ENCODE results near the gene KIF22.

The KIF22 gene

GRCh38 chr16:29804455-29805231 is 14.1 kb downstream of the KIF22 start:
- DNase-seq, result peak; percentile 21

GRCh38 chr16:29805232-29806098 is 14.9 kb downstream of the KIF22 start:
- peak; percentile 93 for DNase-seq

DNA sequence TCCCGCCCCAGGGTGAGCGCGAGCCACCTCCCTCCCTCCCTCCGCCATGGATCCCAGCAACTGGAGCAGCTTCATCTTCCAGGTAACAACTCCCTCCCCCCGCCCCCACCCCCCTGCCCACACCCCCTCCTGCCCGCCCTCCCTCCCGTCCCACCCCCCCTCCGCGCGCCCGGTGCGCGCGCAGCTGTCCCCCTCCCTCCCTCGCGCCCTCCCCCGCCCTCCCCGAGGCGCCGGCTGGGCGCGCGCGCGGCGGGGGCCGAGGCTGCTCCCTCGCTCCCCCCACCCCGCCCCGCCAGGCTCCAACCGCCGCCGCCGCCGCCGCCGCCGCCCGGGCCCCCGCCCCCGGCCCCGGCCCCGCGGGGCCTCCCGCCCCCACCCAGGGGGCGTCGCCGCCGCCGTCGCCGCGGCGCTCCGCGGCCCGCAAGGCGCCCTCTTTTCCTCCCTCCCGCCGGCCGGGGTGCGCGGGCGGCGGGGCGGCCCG is 15.6 kb downstream of the KIF22 start, which contains the start of gene MAZ:
Gene MAZ, plus strand, starts transcription at position 431 of the 481 bp plus-strand sequence. CDS start 173 bp downstream, outside the sequence.
- DNase-seq, result no peak

GRCh38 chr16:29806641-29807425 is 16.3 kb downstream of the KIF22 start:
- no peak for DNase-seq

DNA sequence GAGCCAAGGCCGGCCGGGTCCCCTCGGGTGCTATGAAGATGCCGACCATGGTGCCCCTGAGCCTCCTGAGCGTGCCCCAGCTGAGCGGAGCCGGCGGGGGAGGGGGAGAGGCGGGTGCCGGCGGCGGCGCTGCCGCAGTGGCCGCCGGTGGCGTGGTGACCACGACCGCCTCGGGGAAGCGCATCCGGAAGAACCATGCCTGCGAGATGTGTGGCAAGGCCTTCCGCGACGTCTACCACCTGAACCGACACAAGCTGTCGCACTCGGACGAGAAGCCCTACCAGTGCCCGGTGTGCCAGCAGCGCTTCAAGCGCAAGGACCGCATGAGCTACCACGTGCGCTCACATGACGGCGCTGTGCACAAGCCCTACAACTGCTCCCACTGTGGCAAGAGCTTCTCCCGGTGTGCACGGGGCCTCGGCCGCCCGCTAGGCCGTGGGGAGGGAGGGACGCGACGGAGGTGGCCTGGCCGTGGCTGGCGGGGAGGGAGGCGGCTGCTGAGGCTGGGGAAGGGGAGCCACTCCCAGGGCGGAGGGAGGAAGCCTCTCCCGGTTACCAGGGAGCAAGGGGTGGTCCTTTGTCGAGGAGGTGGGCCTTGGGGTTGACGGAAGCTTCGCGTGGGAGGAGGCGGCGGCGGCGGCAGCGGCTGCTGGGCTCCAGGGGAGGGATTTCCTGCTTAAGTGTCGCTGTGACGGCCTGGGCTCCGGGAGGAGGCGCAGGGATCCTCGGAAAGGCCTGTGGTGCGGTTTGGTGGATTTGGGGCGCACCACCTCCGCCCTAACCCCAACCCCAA is 17.1 kb downstream of the KIF22 start:
- DNase-seq, result peak; percentile 74

DNA sequence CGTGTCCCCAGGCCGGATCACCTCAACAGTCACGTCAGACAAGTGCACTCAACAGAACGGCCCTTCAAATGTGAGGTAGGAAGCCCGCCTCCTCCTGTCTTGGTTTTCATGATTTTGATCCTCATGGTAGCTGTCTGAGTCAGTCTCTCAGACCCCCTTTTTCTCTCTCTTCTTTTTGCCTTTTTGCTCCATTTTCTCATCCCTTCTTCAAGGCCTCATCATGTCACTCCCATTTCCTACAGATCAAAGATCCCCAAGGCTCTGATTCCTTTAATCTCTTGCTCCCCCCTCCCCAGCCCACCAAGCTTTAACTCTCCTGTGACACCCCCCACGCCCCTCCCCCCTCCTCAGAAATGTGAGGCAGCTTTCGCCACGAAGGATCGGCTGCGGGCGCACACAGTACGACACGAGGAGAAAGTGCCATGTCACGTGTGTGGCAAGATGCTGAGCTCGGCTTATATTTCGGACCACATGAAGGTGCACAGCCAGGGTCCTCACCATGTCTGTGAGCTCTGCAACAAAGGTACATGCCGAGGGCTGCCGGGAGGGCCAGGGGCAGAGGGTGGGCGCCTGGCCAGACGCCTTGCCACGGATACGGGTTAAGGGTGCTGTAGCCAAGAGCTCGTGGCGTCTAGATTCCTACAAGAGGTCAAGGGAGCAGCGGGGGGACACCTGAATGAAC is 17.8 kb downstream of the KIF22 start:
- no peak for DNase-seq

DNA sequence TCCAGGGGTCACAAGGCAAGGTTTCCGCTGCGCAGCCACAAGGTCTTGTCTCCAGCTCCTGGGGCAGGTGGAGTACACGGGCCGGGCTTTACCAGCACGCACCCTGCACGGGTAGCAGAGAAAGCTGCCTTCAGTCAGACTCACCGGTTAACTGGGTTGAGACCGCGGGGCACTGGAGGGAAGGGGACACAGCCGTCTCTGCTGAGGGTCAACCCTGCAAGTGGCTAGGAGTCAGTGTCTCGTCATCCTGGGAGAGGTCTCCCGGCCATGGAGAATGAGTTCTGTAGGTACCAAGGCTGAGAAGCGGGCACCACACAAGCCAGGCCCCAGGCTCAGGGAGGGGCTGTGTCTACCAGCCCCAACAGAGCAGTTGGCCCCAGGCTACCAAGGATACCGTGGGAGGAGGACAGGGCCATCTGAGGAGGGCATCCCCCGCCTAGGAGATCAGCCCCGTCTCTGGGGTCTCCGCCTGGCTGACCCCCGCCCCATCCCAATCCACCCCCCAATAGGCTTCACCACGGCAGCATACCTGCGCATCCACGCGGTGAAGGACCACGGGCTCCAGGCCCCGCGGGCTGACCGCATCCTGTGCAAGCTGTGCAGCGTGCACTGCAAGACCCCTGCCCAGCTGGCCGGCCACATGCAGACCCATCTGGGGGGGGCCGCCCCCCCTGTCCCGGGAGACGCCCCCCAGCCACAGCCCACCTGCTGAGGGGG is 18.6 kb downstream of the KIF22 start:
- no peak for DNase-seq

DNA sequence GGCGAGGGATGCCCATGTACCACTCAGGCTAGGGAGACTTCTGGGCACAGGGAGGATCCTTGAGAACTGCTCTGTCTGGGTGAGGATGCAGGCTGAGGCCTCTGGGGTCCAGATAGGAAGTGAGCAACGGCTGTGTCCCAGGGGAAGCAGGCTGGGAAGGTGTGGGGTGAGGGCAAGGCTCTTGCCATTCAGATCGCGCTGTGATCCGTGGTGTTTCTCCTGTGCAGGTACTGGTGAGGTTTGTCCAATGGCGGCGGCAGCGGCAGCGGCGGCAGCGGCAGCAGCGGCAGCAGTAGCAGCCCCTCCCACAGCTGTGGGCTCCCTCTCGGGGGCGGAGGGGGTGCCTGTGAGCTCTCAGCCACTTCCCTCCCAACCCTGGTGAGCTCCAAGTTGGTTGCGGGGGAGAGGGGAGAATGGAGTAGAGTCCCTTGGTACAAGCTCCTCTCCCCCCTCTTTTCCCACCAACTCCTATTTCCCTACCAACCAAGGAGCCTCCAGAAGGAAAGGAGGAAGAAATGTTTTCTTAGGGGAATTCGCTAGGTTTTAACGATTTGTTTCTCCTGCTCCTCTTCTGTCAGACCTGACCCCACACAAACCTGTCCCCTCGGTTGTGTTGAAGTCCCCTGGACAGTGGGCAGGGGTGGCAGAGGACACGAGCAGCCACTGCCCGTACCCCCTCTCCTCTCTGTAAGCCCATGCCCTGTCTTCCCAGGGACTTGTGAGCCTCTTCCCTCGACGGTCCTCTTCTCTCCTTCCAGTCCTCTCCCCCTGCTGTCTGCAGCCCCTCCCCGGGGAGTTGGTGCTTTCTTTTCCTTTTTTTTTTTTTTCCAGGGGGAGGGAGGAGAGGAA is 19.5 kb downstream of the KIF22 start:
- no peak for DNase-seq

- no peak for DNase-seq
These were observed 20.2 kb downstream of the KIF22 start for GRCh38 chr16:29810699-29811169.

GRCh38 chr16:29811170-29811895 is 20.8 kb downstream of the KIF22 start:
- DNase-seq, result peak; percentile 76

GRCh38 chr16:29811896-29812665 is 21.5 kb downstream of the KIF22 start, which contains the start of gene PRRT2:
PRRT2 (plus strand) TSS chr16:29812193; CDS start chr16:29813055, 862 bp downstream.
- peak; percentile 53 for DNase-seq

DNA sequence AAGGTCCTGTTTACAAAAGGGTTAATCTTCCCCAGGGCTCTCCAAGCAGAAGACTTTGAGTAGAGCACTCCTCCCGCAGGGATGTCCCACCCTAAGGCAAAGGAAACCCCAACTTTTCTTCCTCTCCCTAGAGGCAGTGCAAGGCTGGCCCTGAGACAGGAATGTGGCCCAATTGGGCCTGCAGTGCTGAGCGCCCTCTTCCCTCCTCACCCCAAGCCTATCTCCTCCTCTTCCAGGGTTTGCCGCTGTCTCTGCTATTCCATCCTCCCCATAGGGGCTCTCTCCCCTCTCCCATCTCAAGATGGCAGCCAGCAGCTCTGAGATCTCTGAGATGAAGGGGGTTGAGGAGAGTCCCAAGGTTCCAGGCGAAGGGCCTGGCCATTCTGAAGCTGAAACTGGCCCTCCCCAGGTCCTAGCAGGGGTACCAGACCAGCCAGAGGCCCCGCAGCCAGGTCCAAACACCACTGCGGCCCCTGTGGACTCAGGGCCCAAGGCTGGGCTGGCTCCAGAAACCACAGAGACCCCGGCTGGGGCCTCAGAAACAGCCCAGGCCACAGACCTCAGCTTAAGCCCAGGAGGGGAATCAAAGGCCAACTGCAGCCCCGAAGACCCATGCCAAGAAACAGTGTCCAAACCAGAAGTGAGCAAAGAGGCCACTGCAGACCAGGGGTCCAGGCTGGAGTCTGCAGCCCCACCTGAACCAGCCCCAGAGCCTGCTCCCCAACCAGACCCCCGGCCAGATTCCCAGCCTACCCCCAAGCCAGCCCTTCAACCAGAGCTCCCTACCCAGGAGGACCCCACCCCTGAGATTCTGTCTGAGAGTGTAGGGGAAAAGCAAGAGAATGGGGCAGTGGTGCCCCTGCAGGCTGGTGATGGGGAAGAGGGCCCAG is 22.4 kb downstream of the KIF22 start:
- no peak for DNase-seq

DNA sequence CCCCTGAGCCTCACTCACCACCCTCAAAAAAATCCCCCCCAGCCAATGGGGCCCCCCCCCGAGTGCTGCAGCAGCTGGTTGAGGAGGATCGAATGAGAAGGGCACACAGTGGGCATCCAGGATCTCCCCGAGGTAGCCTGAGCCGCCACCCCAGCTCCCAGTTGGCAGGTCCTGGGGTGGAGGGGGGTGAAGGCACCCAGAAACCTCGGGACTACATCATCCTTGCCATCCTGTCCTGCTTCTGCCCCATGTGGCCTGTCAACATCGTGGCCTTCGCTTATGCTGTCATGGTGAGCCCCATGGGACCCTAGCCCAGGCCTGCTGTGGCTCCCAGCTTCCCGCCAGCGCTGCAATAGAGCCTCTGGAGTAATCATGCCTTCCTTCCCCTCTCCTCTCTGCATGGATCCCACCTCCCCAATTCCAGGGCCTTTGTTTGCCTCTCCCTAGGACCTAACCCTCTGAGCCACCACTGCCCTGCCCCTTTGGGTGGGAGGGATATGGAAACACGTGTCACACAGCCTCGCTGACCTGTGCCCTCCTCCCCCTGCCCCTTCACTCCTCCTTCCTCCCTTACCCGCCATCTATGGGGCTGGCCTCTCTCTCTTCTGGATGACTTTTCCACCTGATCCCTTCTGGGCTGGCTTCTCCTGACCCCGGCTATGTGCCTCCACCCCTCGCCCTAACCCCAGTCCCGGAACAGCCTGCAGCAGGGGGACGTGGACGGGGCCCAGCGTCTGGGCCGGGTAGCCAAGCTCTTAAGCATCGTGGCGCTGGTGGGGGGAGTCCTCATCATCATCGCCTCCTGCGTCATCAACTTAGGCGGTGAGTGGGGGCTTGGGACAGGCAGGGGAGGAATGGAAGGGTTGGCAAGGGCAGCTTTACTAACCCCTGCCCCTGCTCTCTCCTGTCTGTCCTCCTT is 23.4 kb downstream of the KIF22 start:
- no peak for DNase-seq

DNA sequence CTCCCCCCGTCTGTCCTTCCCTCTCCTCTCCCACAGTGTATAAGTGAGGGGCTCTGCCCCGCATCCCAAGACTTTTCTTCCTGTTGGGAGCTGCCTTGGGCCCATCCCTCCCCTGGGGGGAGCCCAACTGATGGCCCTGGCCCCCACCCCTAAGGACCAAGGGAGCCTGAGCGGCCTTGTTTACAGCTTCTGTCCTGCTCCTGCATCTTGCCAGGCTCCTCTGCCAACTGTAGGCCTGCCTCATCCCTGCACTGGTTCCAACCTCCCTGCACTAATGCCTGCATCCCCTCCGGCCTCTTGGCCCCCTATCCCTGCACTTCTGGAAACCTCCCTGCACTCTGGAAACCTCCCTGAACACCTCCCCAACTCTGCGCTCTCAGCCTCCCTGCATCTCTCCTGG is 24.0 kb downstream of the KIF22 start:
- DNase-seq, result no peak

- DNase-seq, result no peak
These were observed 24.6 kb downstream of the KIF22 start for GRCh38 chr16:29815032-29815721.
